ENCODE measurements around the gene RABGAP1L.
A peak's percentile ranks its signal among the peaks of the same experiment; 100 is the strongest.
"Not testable (repeated sequence)": the region's sequence is repeated elsewhere in the genome, so short reads cannot be mapped to it uniquely, and the experiment has no call there.

The RABGAP1L gene

DNA sequence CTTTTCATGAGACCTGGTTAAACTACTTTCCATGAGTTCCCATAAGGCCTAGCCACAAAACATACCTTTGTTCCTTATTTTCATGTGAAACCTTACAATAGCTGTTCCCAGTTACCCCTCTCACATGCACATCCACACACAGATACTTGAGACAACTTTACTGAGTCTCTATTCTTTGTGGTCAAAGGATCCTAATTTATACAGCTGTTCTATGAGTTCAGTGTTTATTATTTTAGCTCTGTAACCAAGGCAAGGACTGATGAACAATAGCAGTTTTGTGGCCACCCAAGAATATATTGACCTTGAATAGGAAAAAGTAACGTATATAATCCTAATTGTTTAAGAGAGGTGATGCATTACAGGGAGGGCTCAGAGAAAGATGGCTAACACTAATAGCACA, 679.9 kb downstream of the RABGAP1L start:
- H3K27me3 ChIP-seq (ENCODE audit: control insufficient read depth, insufficient read depth, low read length), result no peaks in the 10 kb centered on the region
- no peak overlapping the region for H3K27ac ChIP-seq (ENCODE audit: low read length)
- H3K9ac ChIP-seq (ENCODE audit: low read length), result no peak overlapping the region
- H3K36me3 ChIP-seq (ENCODE audit: control insufficient read depth, low read depth, low read length), result no peaks in the 10 kb centered on the region
- no peaks in the 10 kb centered on the region for H3K9me3 ChIP-seq (ENCODE audit: control insufficient read depth, low read depth, low read length)
- H3K4me1 ChIP-seq (ENCODE audit: control insufficient read depth, low read depth, low read length), result no peaks in the 10 kb centered on the region
- H3K4me3 ChIP-seq (ENCODE audit: low read length), result no peak overlapping the region

DNA sequence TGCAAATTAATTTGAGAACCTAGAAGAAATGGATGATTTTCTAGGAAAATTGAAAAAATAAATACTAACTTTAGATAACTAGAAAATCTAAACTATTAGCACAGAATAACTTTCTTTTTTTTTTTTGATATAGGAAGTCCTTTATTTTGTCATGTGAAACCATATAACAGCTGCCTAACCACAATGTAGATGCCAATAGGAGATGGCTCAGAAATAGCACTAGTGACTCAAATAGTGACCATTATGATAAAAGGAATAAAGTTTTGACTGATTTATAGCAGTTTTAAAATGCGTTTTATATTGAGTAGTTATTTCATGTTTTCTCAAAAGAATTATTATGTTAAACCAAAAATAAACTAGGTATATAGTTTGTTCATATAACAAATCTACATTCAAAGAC, 682.4 kb downstream of the RABGAP1L start:
- Histone ChIP-seq H3K4me3 (ENCODE audit: low read length) (no peak overlapping the region), H3K36me3 (ENCODE audit: control insufficient read depth, low read depth, low read length) (no peaks in the 10 kb centered on the region), H3K9me3 (ENCODE audit: control insufficient read depth, low read depth, low read length) (no peaks in the 10 kb centered on the region), H3K9ac (ENCODE audit: low read length) (no peak overlapping the region), H3K27ac (ENCODE audit: low read length) (no peak overlapping the region), H3K4me1 (ENCODE audit: control insufficient read depth, low read depth, low read length) (no peaks in the 10 kb centered on the region), H3K27me3 (ENCODE audit: control insufficient read depth, insufficient read depth, low read length) (no peaks in the 10 kb centered on the region)

DNA sequence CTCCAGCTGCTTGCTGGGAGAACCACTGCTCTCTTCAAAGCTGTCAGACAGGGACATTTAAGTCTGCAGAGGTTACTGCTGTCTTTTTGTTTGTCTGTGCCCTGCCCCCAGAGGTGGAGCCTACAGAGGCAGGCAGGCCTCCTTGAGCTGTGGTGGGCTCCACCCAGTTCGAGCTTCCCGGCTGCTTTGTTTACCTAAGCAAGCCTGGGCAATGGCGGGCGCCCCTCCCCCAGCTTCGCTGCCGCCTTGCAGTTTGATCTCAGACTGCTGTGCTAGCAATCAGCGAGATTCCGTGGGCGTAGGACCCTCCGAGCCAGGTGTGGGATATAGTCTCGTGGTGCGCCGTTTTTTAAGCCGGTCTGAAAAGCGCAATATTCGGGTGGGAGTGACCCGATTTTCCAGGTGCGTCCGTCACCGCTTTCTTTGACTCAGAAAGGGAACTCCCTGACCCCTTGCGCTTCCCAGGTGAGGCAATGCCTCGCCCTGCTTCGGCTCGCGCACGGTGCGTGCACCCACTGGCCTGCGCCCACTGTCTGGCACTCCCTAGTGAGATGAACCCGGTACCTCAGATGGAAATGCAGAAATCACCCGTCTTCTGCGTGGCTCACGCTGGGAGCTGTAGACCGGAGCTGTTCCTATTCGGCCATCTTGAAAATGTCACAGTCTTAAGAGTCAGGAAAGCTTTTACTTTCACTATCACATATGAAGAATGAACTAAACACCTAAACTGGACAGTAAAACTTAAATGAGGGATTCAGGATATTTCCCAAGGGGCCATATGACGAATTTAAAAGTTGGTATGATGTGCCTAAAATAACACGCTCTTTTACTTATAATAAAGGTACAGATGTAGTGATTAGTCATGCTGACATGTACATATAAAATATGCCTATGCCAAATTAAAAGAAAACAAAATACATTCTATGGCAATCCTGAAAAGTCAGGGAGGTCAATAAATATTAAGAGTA, 689.6 kb downstream of the RABGAP1L start:
- H3K9ac ChIP-seq (ENCODE audit: low read length), result not testable (repeated sequence)

DNA sequence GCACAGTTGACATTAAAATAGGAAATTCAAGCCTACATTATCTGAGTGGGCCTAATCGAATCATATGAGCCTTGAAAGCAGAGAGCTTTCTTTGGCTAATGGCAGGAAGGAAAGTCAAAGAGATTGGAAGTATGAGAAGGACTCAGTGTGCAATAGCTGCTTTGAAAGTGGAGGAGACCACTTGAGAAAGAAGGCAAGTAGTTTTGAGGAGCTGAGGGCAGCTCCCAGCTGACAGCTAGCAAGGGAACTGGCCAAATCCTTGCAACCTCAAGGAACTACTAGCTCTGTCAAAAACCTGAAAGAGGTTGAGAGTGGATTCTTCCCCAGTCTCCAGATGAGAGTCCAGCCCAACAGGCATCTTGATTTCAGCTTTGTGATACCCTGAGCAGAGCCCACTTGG, 691.4 kb downstream of the RABGAP1L start:
- H3K27ac ChIP-seq (ENCODE audit: low read length), result no peak overlapping the region
- no peaks in the 10 kb centered on the region for H3K36me3 ChIP-seq (ENCODE audit: control insufficient read depth, low read depth, low read length)
- no peak overlapping the region for H3K4me3 ChIP-seq (ENCODE audit: low read length)
- no peaks in the 10 kb centered on the region for H3K27me3 ChIP-seq (ENCODE audit: control insufficient read depth, insufficient read depth, low read length)
- H3K9me3 ChIP-seq (ENCODE audit: control insufficient read depth, low read depth, low read length), result no peaks in the 10 kb centered on the region
- H3K9ac ChIP-seq (ENCODE audit: low read length), result no peak overlapping the region
- H3K4me1 ChIP-seq (ENCODE audit: control insufficient read depth, low read depth, low read length), result no peaks in the 10 kb centered on the region

More for the DNA sequence above, 689.6 kb downstream of the RABGAP1L start:
- H3K9me3 ChIP-seq (ENCODE audit: control insufficient read depth, low read depth, low read length); H3K36me3 ChIP-seq (ENCODE audit: control insufficient read depth, low read depth, low read length); H3K4me3 ChIP-seq (ENCODE audit: low read length); H3K27me3 ChIP-seq (ENCODE audit: control insufficient read depth, insufficient read depth, low read length); H3K4me1 ChIP-seq (ENCODE audit: control insufficient read depth, low read depth, low read length); H3K27ac ChIP-seq (ENCODE audit: low read length): not testable (repeated sequence)

DNA sequence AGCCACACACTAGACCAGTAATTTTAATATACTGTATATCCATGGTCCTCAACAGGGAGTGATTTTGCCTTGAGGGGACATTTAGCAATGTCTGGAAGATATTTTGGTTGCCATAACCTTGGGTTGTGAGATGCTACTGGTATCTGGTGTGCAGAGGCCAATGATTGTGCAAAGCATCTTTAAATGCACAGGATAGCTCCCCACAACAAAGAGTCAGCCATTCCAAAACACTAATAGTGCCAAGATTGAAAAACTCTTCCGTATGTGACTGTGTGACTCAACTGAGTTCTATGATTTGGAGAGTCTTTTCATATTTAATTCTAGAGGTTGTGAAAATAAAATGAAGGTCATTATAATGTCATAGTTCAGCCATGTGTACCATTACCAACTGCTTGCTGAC, 699.0 kb downstream of the RABGAP1L start:
- Histone ChIP-seq H3K4me3 (ENCODE audit: low read length) (no peak overlapping the region), H3K9me3 (ENCODE audit: control insufficient read depth, low read depth, low read length) (no peaks in the 10 kb centered on the region), H3K36me3 (ENCODE audit: control insufficient read depth, low read depth, low read length) (no peaks in the 10 kb centered on the region), H3K9ac (ENCODE audit: low read length) (no peak overlapping the region), H3K27ac (ENCODE audit: low read length) (no peak overlapping the region), H3K27me3 (ENCODE audit: control insufficient read depth, insufficient read depth, low read length) (no peaks in the 10 kb centered on the region), H3K4me1 (ENCODE audit: control insufficient read depth, low read depth, low read length) (peaks cover 3% of the 10 kb centered on the region)

DNA sequence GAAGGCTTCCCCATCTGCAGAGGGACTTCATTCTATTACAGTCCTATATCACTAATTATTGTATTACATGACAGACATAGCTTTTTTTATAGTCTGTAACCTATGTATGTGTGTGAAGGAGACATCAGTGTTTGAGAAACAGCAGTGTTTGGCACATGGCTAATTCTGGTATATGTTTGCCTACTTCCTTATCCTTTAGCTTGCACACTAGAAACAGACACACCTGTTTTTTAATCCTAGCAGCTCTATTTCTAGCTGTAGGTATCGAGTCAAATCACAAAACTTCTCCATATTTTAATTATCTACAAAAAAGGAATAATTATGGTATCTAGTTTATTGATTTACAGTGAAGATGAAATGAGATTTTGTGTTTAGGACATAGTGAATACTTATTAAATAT, 711.0 kb downstream of the RABGAP1L start:
- Histone ChIP-seq H3K9ac (ENCODE audit: low read length) (no peak overlapping the region), H3K27ac (ENCODE audit: low read length) (no peak overlapping the region), H3K36me3 (ENCODE audit: control insufficient read depth, low read depth, low read length) (no peaks in the 10 kb centered on the region), H3K9me3 (ENCODE audit: control insufficient read depth, low read depth, low read length) (no peaks in the 10 kb centered on the region), H3K4me1 (ENCODE audit: control insufficient read depth, low read depth, low read length) (peaks cover 26% of the 10 kb centered on the region), H3K27me3 (ENCODE audit: control insufficient read depth, insufficient read depth, low read length) (no peaks in the 10 kb centered on the region), H3K4me3 (ENCODE audit: low read length) (no peak overlapping the region)

DNA sequence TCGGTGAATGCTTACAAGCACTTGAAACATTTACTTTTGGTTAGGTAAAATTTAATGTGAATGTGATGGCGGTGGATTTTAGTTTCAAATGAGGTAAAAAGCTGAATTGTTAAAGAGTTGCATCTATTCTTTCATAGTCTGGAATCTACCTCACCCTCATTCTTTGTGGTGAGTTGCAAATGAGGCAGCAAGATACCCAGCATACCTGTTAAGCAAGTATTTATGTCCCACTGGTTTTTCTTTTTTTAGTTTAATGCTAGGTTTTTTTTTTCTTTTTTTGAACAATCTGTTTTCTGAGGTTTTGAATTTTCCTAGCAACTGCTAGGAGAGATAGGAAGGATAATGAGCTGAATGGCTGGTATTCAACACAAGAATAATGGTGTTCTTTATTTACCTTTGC, 712.6 kb downstream of the RABGAP1L start:
- Histone ChIP-seq H3K4me1 (ENCODE audit: control insufficient read depth, low read depth, low read length) (peaks cover 26% of the 10 kb centered on the region), H3K4me3 (ENCODE audit: low read length) (peak overlapping the region; percentile 34), H3K27me3 (ENCODE audit: control insufficient read depth, insufficient read depth, low read length) (no peaks in the 10 kb centered on the region), H3K27ac (ENCODE audit: low read length) (peak overlapping the region; percentile 74), H3K9me3 (ENCODE audit: control insufficient read depth, low read depth, low read length) (no peaks in the 10 kb centered on the region), H3K36me3 (ENCODE audit: control insufficient read depth, low read depth, low read length) (no peaks in the 10 kb centered on the region), H3K9ac (ENCODE audit: low read length) (peak overlapping the region; percentile 53)

DNA sequence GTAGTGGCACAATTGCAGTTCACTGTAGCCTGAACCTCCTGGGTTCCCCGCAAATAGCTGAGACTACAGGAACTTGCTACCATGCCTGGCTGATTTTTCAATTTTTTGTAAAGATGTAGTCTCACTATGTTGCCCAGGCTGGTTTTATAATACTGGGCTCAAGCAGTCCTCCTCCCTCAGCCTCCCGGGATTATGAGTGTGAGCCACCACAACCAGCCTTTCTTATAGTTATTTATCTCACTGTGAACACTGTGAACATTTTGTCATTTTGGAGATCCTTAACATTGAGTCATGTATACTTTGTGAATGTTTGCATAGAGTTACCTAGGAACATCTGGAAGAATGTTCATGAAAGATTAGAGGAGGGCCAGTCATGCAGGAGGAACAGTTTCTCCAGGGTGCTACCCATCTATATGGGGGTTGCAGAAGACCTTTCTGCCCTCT, 713.3 kb downstream of the RABGAP1L start:
- peaks cover 4% of the 10 kb centered on the region for H3K36me3 ChIP-seq (ENCODE audit: control insufficient read depth, low read depth, low read length)
- H3K27ac ChIP-seq (ENCODE audit: low read length), result no peak overlapping the region
- peak overlapping the region; percentile 1 for H3K9ac ChIP-seq (ENCODE audit: low read length)
- H3K27me3 ChIP-seq (ENCODE audit: control insufficient read depth, insufficient read depth, low read length), result no peaks in the 10 kb centered on the region
- H3K4me1 ChIP-seq (ENCODE audit: control insufficient read depth, low read depth, low read length), result peaks cover 32% of the 10 kb centered on the region
- H3K9me3 ChIP-seq (ENCODE audit: control insufficient read depth, low read depth, low read length), result no peaks in the 10 kb centered on the region
- H3K4me3 ChIP-seq (ENCODE audit: low read length), result no peak overlapping the region

DNA sequence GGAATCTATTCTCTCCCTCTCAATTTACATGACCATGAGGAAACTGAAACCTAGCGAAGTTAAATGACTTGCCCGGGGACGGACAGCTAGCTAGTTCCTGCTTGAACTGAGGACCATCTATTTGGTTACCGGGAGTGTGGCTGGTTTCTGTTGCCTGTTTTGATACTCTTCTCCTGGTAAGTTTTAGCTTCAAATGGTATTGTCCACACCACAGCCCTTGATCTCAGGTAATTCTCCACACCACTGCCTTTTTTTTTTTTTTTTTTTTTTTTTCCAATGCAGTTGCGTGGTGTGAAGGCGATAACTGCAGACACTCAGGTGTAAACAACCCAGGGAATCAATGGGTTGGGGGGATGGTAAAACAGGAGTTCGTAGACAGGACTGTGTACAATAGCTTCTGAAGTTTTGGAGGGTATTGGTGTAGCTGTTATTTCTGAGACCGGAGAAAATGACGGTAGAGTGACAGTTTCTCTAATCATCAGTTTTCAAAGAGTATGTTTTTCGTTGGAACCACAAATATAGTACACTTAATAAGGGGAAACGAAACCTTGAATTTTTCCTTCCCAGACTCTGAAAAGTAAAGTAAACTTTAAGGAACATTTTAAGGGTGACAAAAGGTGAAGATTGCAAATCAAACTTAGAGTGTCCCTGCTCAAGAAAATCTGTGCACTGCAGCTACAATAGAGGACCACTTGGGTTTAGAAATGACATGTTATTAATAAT, 715.2 kb downstream of the RABGAP1L start:
- H3K4me1 ChIP-seq (ENCODE audit: control insufficient read depth, low read depth, low read length), result peaks cover 37% of the 10 kb centered on the region
- peak overlapping the region; percentile 73 for H3K9ac ChIP-seq (ENCODE audit: low read length)
- no peaks in the 10 kb centered on the region for H3K9me3 ChIP-seq (ENCODE audit: control insufficient read depth, low read depth, low read length)
- H3K27ac ChIP-seq (ENCODE audit: low read length), result peak overlapping the region; percentile 12
- H3K27me3 ChIP-seq (ENCODE audit: control insufficient read depth, insufficient read depth, low read length), result no peaks in the 10 kb centered on the region
- peak overlapping the region; percentile 87 for H3K4me3 ChIP-seq (ENCODE audit: low read length)
- peaks cover 16% of the 10 kb centered on the region for H3K36me3 ChIP-seq (ENCODE audit: control insufficient read depth, low read depth, low read length)

DNA sequence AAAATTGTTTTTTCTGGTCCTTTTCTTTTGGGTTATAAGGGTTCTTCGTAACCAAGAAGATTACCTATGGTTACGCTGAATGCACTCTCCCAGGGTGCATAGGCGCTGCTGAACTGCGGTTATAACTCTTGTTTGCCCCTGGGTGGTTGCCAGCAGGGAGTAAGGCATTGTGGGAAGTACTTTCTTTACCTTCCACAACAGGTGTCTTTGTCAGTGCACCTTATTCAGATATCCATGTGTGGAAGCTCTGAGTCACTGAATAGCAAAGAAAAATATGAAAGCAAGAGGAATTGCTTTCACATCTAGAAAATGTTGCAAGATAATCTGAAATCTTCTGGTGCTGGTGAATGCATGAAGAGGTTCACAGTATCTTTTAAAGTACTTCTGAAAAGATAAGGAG, 716.0 kb downstream of the RABGAP1L start:
- Histone ChIP-seq H3K27me3 (ENCODE audit: control insufficient read depth, insufficient read depth, low read length) (no peaks in the 10 kb centered on the region), H3K27ac (ENCODE audit: low read length) (peak overlapping the region; percentile 0), H3K4me3 (ENCODE audit: low read length) (peak overlapping the region; percentile 87), H3K9me3 (ENCODE audit: control insufficient read depth, low read depth, low read length) (no peaks in the 10 kb centered on the region), H3K36me3 (ENCODE audit: control insufficient read depth, low read depth, low read length) (peaks cover 23% of the 10 kb centered on the region), H3K4me1 (ENCODE audit: control insufficient read depth, low read depth, low read length) (peaks cover 31% of the 10 kb centered on the region), H3K9ac (ENCODE audit: low read length) (peak overlapping the region; percentile 73)

DNA sequence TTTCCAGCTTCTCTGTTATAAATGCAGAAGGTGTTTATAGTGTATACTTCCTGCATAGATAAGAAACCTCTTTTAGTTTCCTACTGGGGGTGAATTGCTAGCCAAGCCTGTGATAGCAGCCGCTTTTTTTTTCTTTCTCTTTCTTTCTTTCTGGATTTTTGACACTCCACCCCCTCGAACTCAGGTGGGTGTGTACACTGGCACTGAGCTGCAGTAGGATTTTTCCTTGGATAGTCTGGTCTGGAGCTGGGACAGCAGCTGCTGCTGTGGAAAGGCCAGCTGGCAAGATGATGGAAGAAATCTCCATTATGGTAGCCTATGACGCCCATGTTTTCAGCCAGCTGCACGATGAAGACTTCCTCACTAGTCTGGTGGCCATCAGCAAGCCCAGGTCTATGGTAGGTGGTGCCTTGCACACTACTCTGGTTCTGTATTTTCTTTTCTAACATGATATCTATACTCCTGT, 717.9 kb downstream of the RABGAP1L start:
- Histone ChIP-seq H3K9me3 (ENCODE audit: control insufficient read depth, low read depth, low read length) (no peaks in the 10 kb centered on the region), H3K9ac (ENCODE audit: low read length) (peak overlapping the region; percentile 73), H3K4me3 (ENCODE audit: low read length) (peak overlapping the region; percentile 87), H3K4me1 (ENCODE audit: control insufficient read depth, low read depth, low read length) (peaks cover 17% of the 10 kb centered on the region), H3K27ac (ENCODE audit: low read length) (no peak overlapping the region), H3K36me3 (ENCODE audit: control insufficient read depth, low read depth, low read length) (peaks cover 40% of the 10 kb centered on the region), H3K27me3 (ENCODE audit: control insufficient read depth, insufficient read depth, low read length) (no peaks in the 10 kb centered on the region)

All from iPS-18a (cell line).